PFSK-1 (cell line): ENCODE results near the gene ELMO1.

ENCODE experiments used
- FOXP2 ChIP-seq: optimal IDR thresholded peaks from 2 replicates; pipeline ENCODE3; 2011; ENCODE audit warnings: borderline replicate concordance, control low read depth, inconsistent platforms; ENCODE audit not compliant: insufficient read depth; ENCODE audit errors: extremely low read length, extremely low read depth
- POLR2AphosphoS5 ChIP-seq: IDR thresholded peaks from 2 replicates; pipeline ENCODE4 v1.6.1; 2012; ENCODE audit warnings: low read depth, mild to moderate bottlenecking, control low read depth, low read length, moderate library complexity
- SIN3A ChIP-seq: IDR thresholded peaks from 2 replicates; pipeline ENCODE4 v1.6.1; 2012; ENCODE audit warnings: mild to moderate bottlenecking, low read length, moderate library complexity, borderline replicate concordance; ENCODE audit not compliant: insufficient read depth
- TAF1 ChIP-seq: IDR thresholded peaks from 2 replicates; pipeline ENCODE4 v1.6.1; 2012; ENCODE audit warnings: low read length, control low read depth, borderline replicate concordance; ENCODE audit not compliant: insufficient read depth
- TF ChIP-seq, protein P1 (sequence below), 2 experiments: IDR thresholded peaks; 2 replicates each; pipeline versions ENCODE4 v1.6.1 to v1.8.0; 2011 to 2012; ENCODE audit warnings: low read depth in 2 of 2, low read length in 2 of 2, control low read depth in 1 of 2, inconsistent platforms in 1 of 2, mild to moderate bottlenecking in 1 of 2, moderate library complexity in 1 of 2; ENCODE audit not compliant: insufficient read depth in 1 of 2

The ELMO1 gene

DNA sequence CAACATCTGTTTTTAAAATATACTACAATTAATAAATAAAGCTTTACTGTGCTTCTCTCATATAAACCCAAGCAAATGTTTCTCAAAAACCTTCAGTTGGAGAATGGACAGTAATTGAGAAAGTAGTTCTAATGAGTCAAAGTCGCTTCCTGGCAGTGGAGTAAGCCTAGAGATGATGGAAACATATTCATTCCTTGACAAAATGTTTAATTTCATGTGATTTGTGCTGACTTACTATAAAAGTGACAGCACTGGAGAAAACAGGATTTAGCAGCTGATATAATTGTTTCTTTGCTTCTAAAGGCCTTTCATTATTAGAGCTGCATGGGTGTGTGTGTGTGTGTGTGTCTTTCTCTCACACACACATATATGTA, 9.0 kb downstream of the ELMO1 start:
- no peak for TF ChIP-seq POLR2AphosphoS5
- TF ChIP-seq, protein P1, sequence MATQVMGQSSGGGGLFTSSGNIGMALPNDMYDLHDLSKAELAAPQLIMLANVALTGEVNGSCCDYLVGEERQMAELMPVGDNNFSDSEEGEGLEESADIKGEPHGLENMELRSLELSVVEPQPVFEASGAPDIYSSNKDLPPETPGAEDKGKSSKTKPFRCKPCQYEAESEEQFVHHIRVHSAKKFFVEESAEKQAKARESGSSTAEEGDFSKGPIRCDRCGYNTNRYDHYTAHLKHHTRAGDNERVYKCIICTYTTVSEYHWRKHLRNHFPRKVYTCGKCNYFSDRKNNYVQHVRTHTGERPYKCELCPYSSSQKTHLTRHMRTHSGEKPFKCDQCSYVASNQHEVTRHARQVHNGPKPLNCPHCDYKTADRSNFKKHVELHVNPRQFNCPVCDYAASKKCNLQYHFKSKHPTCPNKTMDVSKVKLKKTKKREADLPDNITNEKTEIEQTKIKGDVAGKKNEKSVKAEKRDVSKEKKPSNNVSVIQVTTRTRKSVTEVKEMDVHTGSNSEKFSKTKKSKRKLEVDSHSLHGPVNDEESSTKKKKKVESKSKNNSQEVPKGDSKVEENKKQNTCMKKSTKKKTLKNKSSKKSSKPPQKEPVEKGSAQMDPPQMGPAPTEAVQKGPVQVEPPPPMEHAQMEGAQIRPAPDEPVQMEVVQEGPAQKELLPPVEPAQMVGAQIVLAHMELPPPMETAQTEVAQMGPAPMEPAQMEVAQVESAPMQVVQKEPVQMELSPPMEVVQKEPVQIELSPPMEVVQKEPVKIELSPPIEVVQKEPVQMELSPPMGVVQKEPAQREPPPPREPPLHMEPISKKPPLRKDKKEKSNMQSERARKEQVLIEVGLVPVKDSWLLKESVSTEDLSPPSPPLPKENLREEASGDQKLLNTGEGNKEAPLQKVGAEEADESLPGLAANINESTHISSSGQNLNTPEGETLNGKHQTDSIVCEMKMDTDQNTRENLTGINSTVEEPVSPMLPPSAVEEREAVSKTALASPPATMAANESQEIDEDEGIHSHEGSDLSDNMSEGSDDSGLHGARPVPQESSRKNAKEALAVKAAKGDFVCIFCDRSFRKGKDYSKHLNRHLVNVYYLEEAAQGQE (IDR thresholded peaks at IDR 0.05; ENCODE audit: insufficient read depth in 1 of 2, low read depth in 2 of 2, low read length in 2 of 2) = no peak

GRCh38 chr7:37438906-37439652, 9.6 kb downstream of the ELMO1 start:
- TF ChIP-seq, protein P1 (IDR thresholded peaks at IDR 0.05; ENCODE audit: insufficient read depth in 1 of 2, low read depth in 2 of 2, low read length in 2 of 2) = no peak
- TF ChIP-seq SIN3A = no peak
- TF ChIP-seq FOXP2 = no peak
- TF ChIP-seq TAF1 = no peak
- TF ChIP-seq POLR2AphosphoS5 = no peak

GRCh38 chr7:37435156-37435855, 13.4 kb downstream of the ELMO1 start:
- TF ChIP-seq FOXP2 (no peak), TAF1 (no peak), SIN3A (no peak), POLR2AphosphoS5 (no peak)
- TF ChIP-seq, protein P1 (IDR thresholded peaks at IDR 0.05; ENCODE audit: insufficient read depth in 1 of 2, low read depth in 2 of 2, low read length in 2 of 2) = no peak

GRCh38 chr7:37434529-37434928, 14.1 kb downstream of the ELMO1 start:
- TF ChIP-seq, protein P1 (IDR thresholded peaks at IDR 0.05; ENCODE audit: insufficient read depth in 1 of 2, low read depth in 2 of 2, low read length in 2 of 2) = no peak
- TF ChIP-seq FOXP2 (no peak), SIN3A (no peak), TAF1 (no peak), POLR2AphosphoS5 (no peak)
